HEK293 (cell line): Measurements from ENCODE around the gene MYT1.

Experiments used
- CTCF ChIA-PET: fragments of 350-600 bp; formaldehyde crosslinking; extraction: SDS; loops from one replicate; lab custom pipeline; 2021; ENCODE audit warnings: antibody characterized with exemption; lab: Yijun Ruan, JAX
- POLR2A ChIA-PET: fragments of 300-600 bp; formaldehyde crosslinking; extraction: SDS; loops from one replicate; lab custom pipeline; 2020; ENCODE audit warnings: antibody characterized with exemption, inconsistent platforms; lab: Yijun Ruan, JAX
- H3K27ac ChIP-seq: fragments of 200-500 bp; sonication (Bioruptor generic); 2 replicates; pipeline ENCODE4 v1.5.1; 2014; ENCODE audit warnings: low read depth, low read length, control low read depth, inconsistent platforms; ENCODE audit errors: extremely low read depth
- H3K36me3 ChIP-seq, 2 experiments: fragments of 200-500 bp in 1 of 2; sonication (Bioruptor generic) in 1 of 2; 1 replicate in 1 of 2; 2 replicates in 1 of 2; pipeline ENCODE4 v1.5.1; 2014 to 2017; ENCODE audit warnings: inconsistent platforms in 2 of 2, low read length in 2 of 2; ENCODE audit not compliant: control insufficient read depth in 2 of 2, insufficient read depth in 1 of 2
- H3K4me1 ChIP-seq: fragments of 200-500 bp; sonication (Bioruptor generic); 2 replicates; pipeline ENCODE4 v1.5.1; 2014; ENCODE audit warnings: mild to moderate bottlenecking, low read length, inconsistent platforms; ENCODE audit not compliant: control insufficient read depth, insufficient read depth
- H3K4me3 ChIP-seq: 2 replicates; pipeline ENCODE4 v1.5.1; 2011; ENCODE audit warnings: low read depth, mild to moderate bottlenecking, control low read depth, low read length, moderate library complexity
- H3K9me3 ChIP-seq: fragments of 200-500 bp; sonication (Bioruptor generic); 2 replicates; pipeline ENCODE4 v1.5.1; 2014; ENCODE audit warnings: low read depth, low read length, inconsistent platforms; ENCODE audit not compliant: control insufficient read depth, insufficient read depth
- BCL11B ChIP-seq: fragments of 450-650 bp; formaldehyde crosslinking; IDR thresholded peaks from 2 replicates; pipeline ENCODE4 v1.5.1; 2016; ENCODE audit warnings: low read depth, missing biosample characterization, missing genetic modification characterization
- GLIS1 ChIP-seq: fragments of 450-650 bp; formaldehyde crosslinking; IDR thresholded peaks from 2 replicates; pipeline ENCODE4 v1.5.1; 2016; ENCODE audit warnings: missing biosample characterization, missing genetic modification characterization
- KLF17 ChIP-seq: fragments of 450-650 bp; formaldehyde crosslinking; IDR thresholded peaks from 2 replicates; pipeline ENCODE4 v1.5.1; 2016; ENCODE audit warnings: missing biosample characterization, missing genetic modification characterization
- KLF7 ChIP-seq: fragments of 450-650 bp; formaldehyde crosslinking; IDR thresholded peaks from 2 replicates; pipeline ENCODE4 v1.5.1; 2016; ENCODE audit warnings: missing biosample characterization, missing genetic modification characterization, borderline replicate concordance
- MZF1 ChIP-seq: fragments of 450-650 bp; formaldehyde crosslinking; IDR thresholded peaks from 2 replicates; pipeline ENCODE4 v1.5.1; 2017; ENCODE audit warnings: missing biosample characterization, missing genetic modification characterization, borderline replicate concordance
- REPIN1 ChIP-seq: fragments of 450-650 bp; formaldehyde crosslinking; IDR thresholded peaks from 2 replicates; pipeline ENCODE4 v1.5.1; 2017; ENCODE audit warnings: missing biosample characterization, missing genetic modification characterization, low read depth
- ZBTB21 ChIP-seq: fragments of 450-650 bp; formaldehyde crosslinking; IDR thresholded peaks from 2 replicates; pipeline ENCODE4 v1.5.1; 2017; ENCODE audit warnings: missing biosample characterization, missing genetic modification characterization
- ZIC2 ChIP-seq: fragments of 450-650 bp; formaldehyde crosslinking; IDR thresholded peaks from 2 replicates; pipeline ENCODE4 v1.5.1; 2016; ENCODE audit warnings: missing biosample characterization, missing genetic modification characterization
- ZNF146 ChIP-seq: fragments of 450-650 bp; formaldehyde crosslinking; IDR thresholded peaks from 2 replicates; pipeline ENCODE4 v1.5.1; 2016; ENCODE audit warnings: missing biosample characterization, missing genetic modification characterization
- ZNF155 ChIP-seq: fragments of 450-650 bp; formaldehyde crosslinking; IDR thresholded peaks from 2 replicates; pipeline ENCODE4 v1.5.1; 2016; ENCODE audit warnings: missing biosample characterization, missing genetic modification characterization
- ZNF16 ChIP-seq: fragments of 450-650 bp; formaldehyde crosslinking; IDR thresholded peaks from 2 replicates; pipeline ENCODE4 v1.5.1; 2016; ENCODE audit warnings: low read depth, missing biosample characterization, missing genetic modification characterization
- ZNF184 ChIP-seq: fragments of 450-650 bp; IDR thresholded peaks from 2 replicates; pipeline ENCODE4 v1.5.1; 2018; ENCODE audit warnings: missing biosample characterization, mild to moderate bottlenecking, missing genetic modification characterization
- ZNF19 ChIP-seq: fragments of 450-650 bp; formaldehyde crosslinking; IDR thresholded peaks from 2 replicates; pipeline ENCODE4; 2016; ENCODE audit warnings: missing biosample characterization, missing genetic modification characterization, low read depth
- ZNF211 ChIP-seq: fragments of 450-650 bp; formaldehyde crosslinking; IDR thresholded peaks from 2 replicates; pipeline ENCODE4 v1.5.1; 2016; ENCODE audit warnings: low read depth, missing biosample characterization, missing genetic modification characterization
- ZNF239 ChIP-seq: fragments of 450-650 bp; formaldehyde crosslinking; IDR thresholded peaks from 2 replicates; pipeline ENCODE4 v1.5.1; 2016; ENCODE audit warnings: missing biosample characterization, missing genetic modification characterization
- ZNF274 ChIP-seq, 2 experiments: fragments of 200-500 bp in 1 of 2; fragments of 450-650 bp in 1 of 2; sonication (Bioruptor generic) in 1 of 2; formaldehyde crosslinking in 1 of 2; IDR thresholded peaks; 2 replicates each; pipeline versions ENCODE4 v1.5.1 to v1.6.1; 2014 to 2016; ENCODE audit warnings: borderline replicate concordance in 1 of 2, inconsistent platforms in 1 of 2, low read length in 1 of 2, missing biosample characterization in 1 of 2, missing genetic modification characterization in 1 of 2
- ZNF341 ChIP-seq: fragments of 450-650 bp; formaldehyde crosslinking; IDR thresholded peaks from 2 replicates; pipeline ENCODE4; 2016; ENCODE audit warnings: low read depth, missing biosample characterization, missing genetic modification characterization
- ZNF354C ChIP-seq: fragments of 450-650 bp; formaldehyde crosslinking; IDR thresholded peaks from 2 replicates; pipeline ENCODE4 v1.5.1; 2016; ENCODE audit warnings: missing biosample characterization, missing genetic modification characterization, low read depth, borderline replicate concordance
- ZNF362 ChIP-seq: fragments of 450-650 bp; formaldehyde crosslinking; IDR thresholded peaks from 2 replicates; pipeline ENCODE4 v1.5.1; 2016; ENCODE audit warnings: missing biosample characterization, missing genetic modification characterization
- ZNF426 ChIP-seq: fragments of 450-650 bp; formaldehyde crosslinking; IDR thresholded peaks from 2 replicates; pipeline ENCODE4 v1.5.1; 2017; ENCODE audit warnings: missing biosample characterization, missing genetic modification characterization, mild to moderate bottlenecking, inconsistent platforms, moderate library complexity
- ZNF48 ChIP-seq: fragments of 450-650 bp; formaldehyde crosslinking; IDR thresholded peaks from 2 replicates; pipeline ENCODE4 v1.5.1; 2016; ENCODE audit warnings: missing biosample characterization, missing genetic modification characterization
- ZNF530 ChIP-seq: fragments of 450-650 bp; formaldehyde crosslinking; IDR thresholded peaks from 2 replicates; pipeline ENCODE4 v1.5.1; 2016; ENCODE audit warnings: low read depth, missing biosample characterization, missing genetic modification characterization
- ZNF555 ChIP-seq: fragments of 450-650 bp; formaldehyde crosslinking; conservative IDR thresholded peaks from 2 replicates; pipeline ENCODE4 v1.5.1; 2017; ENCODE audit warnings: missing biosample characterization, mild to moderate bottlenecking, missing genetic modification characterization, inconsistent platforms
- ZNF561 ChIP-seq: fragments of 450-650 bp; IDR thresholded peaks from 2 replicates; pipeline ENCODE4 v1.5.1; 2018; ENCODE audit warnings: missing biosample characterization, missing genetic modification characterization, borderline replicate concordance
- ZNF571 ChIP-seq: fragments of 450-650 bp; formaldehyde crosslinking; IDR thresholded peaks from 2 replicates; pipeline ENCODE4 v1.5.0; 2017; ENCODE audit warnings: missing biosample characterization, missing genetic modification characterization
- ZNF580 ChIP-seq: fragments of 450-650 bp; formaldehyde crosslinking; IDR thresholded peaks from 2 replicates; pipeline ENCODE4 v1.5.1; 2016; ENCODE audit warnings: missing biosample characterization, missing genetic modification characterization
- ZNF621 ChIP-seq: fragments of 450-650 bp; formaldehyde crosslinking; IDR thresholded peaks from 2 replicates; pipeline ENCODE4 v1.5.1; 2017; ENCODE audit warnings: missing biosample characterization, missing genetic modification characterization
- ZNF830 ChIP-seq: fragments of 450-650 bp; IDR thresholded peaks from 2 replicates; pipeline ENCODE4 v1.5.0; 2018; ENCODE audit warnings: missing biosample characterization, missing genetic modification characterization, low read depth, mild to moderate bottlenecking, moderate library complexity
- ZSCAN16 ChIP-seq: fragments of 450-650 bp; formaldehyde crosslinking; IDR thresholded peaks from 2 replicates; pipeline ENCODE4 v1.5.1; 2016; ENCODE audit warnings: missing biosample characterization, missing genetic modification characterization
- TF ChIP-seq, protein P1 (sequence below): fragments of 450-650 bp; formaldehyde crosslinking; IDR thresholded peaks from 2 replicates; pipeline ENCODE4 v1.5.1; 2016; ENCODE audit warnings: missing biosample characterization, missing genetic modification characterization

Gene MYT1

GRCh38 chr20:64229507-64230061 is 65.3 kb downstream of the MYT1 start (continued):
- TF ChIP-seq MZF1 (tag by site-specific recombination), result no peak
- no peak for TF ChIP-seq KLF7
- TF ChIP-seq ZNF555, result no peak
- TF ChIP-seq, all 188 proteins: peak for 30

DNA sequence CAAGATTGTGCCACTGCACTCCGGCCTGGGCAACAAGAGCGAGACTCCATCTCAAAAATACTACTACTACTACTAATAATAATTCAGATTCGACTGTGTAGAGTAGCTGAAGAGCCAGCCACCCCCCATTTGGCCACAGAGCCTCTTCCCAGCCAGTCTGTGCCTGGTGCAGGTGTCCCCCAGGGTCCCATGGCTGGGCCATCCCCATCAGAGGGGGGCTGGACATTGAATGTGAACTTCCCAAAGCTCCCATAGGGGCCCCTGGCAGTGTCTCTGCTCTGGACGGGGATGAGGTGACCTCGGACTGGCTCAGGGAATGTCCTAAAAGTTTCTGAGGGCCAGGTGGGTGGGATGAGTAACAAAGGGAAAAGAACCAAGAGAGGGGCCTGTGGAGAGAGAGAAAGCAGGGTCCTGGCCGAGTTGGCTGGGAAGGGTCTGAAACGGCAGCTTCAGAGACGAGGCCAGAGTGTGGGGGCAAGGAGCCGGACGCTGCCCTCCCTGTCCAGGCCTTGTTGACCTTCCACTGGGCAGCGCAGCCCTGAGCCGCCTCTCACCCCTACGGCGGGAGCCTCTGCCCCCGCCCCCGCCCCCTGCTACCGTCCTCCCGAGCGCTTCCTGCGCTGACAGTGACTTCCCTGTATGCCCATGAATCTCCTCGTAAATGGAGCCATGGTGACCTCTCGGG is 66.4 kb downstream of the MYT1 start:
- H3K27ac ChIP-seq, result no peak overlapping the region
- no peak overlapping the region for H3K4me3 ChIP-seq
- ChIA-PET POLR2A (no interaction called here), CTCF (no interaction called here)
- no peak for TF ChIP-seq ZNF155 (tag by site-specific recombination)
- no peak for TF ChIP-seq ZNF354C (tag by site-specific recombination)
- no peak for TF ChIP-seq ZBTB21 (tag by site-specific recombination)
- no peak for TF ChIP-seq ZNF274 (IDR thresholded peaks at IDR 0.05; ENCODE audit: low read length)
- TF ChIP-seq ZNF274 (tag by site-specific recombination; IDR thresholded peaks at IDR 0.05; ENCODE audit: borderline replicate concordance), result no peak
- TF ChIP-seq KLF17, result no peak
- no peak for TF ChIP-seq ZNF146 (tag by site-specific recombination)
- no peak for TF ChIP-seq ZNF530 (tag by site-specific recombination)
- TF ChIP-seq ZNF19, result no peak
- TF ChIP-seq REPIN1 (tag by site-specific recombination), result no peak
- no peak for TF ChIP-seq ZNF239 (tag by site-specific recombination)
- no peak for TF ChIP-seq ZNF16 (tag by site-specific recombination)
- TF ChIP-seq ZNF48, result no peak
- TF ChIP-seq ZSCAN16 (tag by site-specific recombination), result no peak
- no peak for TF ChIP-seq ZNF426 (tag by site-specific recombination)
- H3K4me1 ChIP-seq, result no peaks in the 10 kb centered on the region
- no peaks in the 10 kb centered on the region for H3K9me3 ChIP-seq
- H3K36me3 ChIP-seq, result no peaks in the 10 kb centered on the region

- Histone ChIP-seq H3K9me3 (no peaks in the 10 kb centered on the region), H3K4me3 (no peak overlapping the region), H3K27ac (no peak overlapping the region), H3K36me3 (no peaks in the 10 kb centered on the region), H3K4me1 (no peaks in the 10 kb centered on the region)
- POLR2A ChIA-PET, result no interaction called here
- CTCF ChIA-PET, result no interaction called here
- TF ChIP-seq ZNF621 (tag by site-specific recombination), result no peak
- TF ChIP-seq ZNF362, result no peak
- TF ChIP-seq ZNF341, result no peak
- TF ChIP-seq ZNF184 (tag by site-specific recombination), result no peak
- TF ChIP-seq ZNF561 (tag by site-specific recombination), result no peak
- peak; percentile 35 for TF ChIP-seq ZIC2
- TF ChIP-seq ZNF211, result no peak
- no peak for TF ChIP-seq ZNF830 (tag by site-specific recombination)
- TF ChIP-seq, protein P1, sequence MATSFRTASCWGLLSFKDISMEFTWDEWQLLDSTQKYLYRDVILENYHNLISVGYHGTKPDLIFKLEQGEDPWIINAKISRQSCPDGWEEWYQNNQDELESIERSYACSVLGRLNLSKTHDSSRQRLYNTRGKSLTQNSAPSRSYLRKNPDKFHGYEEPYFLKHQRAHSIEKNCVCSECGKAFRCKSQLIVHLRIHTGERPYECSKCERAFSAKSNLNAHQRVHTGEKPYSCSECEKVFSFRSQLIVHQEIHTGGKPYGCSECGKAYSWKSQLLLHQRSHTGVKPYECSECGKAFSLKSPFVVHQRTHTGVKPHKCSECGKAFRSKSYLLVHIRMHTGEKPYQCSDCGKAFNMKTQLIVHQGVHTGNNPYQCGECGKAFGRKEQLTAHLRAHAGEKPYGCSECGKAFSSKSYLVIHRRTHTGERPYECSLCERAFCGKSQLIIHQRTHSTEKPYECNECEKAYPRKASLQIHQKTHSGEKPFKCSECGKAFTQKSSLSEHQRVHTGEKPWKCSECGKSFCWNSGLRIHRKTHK (tag by site-specific recombination), result no peak
- no peak for TF ChIP-seq ZNF580 (tag by site-specific recombination)
- no peak for TF ChIP-seq BCL11B
- peak; percentile 58 for TF ChIP-seq GLIS1 (tag by site-specific recombination)
- TF ChIP-seq ZNF571 (tag by site-specific recombination), result no peak
Observed at GRCh38 chr20:64231621-64232550, 67.6 kb downstream of the MYT1 start.
